ENCODE results near the gene ATN1.

- TF ChIP-seq CTCF (IDR thresholded peaks at IDR 0.05; ENCODE audit: borderline replicate concordance, extremely low read depth, low read length, poor library complexity, severe bottlenecking) = peak; percentile 48
- no peak for TF ChIP-seq EZH2 (IDR thresholded peaks at IDR 0.05; ENCODE audit: borderline replicate concordance, low read depth, low read length, severe bottlenecking)
These were observed 22.6 kb downstream of the ATN1 start for GRCh38 chr12:6950401-6950801.

Data from DND-41 (cell line).